ENCODE data around the gene ORAI3. TPM values are rescaled to one million over a fixed set of nuclear protein-coding genes. Genes with fewer than 3 reads are reported as not detected.

The ORAI3 gene
- total RNA-seq, 1 donor from 2014 or later = 25.2 TPM

DNA sequence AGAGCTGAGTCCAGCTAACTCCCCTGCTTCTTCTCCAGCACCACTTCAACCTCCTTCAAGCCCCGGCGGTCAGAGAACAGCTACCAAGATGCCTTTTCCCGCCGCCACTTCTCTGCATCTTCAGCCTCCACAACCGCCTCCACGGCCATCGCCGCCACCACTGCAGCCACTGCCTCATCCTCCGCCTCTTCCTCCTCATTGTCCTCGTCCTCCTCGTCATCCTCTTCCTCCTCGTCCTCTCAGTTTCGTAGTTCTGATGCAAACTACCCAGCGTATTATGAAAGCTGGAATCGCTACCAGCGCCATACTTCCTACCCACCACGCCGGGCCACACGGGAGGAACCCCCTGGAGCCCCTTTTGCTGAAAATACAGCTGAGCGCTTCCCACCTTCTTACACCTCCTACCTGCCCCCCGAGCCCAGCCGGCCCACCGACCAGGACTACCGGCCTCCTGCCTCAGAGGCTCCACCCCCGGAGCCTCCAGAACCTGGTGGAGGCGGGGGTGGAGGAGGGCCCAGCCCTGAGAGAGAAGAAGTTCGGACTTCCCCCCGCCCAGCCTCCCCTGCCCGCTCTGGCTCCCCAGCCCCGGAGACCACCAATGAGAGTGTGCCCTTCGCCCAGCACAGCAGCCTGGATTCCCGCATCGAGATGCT, 15.8 kb downstream of the ORAI3 start:
- DNase-seq (ENCODE audit: extremely low spot score, unreplicated experiment) = no peak
- no peaks in the 10 kb centered on the region for H3K27me3 Mint-ChIP-seq (ENCODE audit: unreplicated experiment)
- peaks cover 3% of the 10 kb centered on the region for H3K4me1 Mint-ChIP-seq (ENCODE audit: unreplicated experiment)
- H3K9me3 Mint-ChIP-seq (ENCODE audit: unreplicated experiment) = no peaks in the 10 kb centered on the region
- TF ChIP-seq, protein P1, sequence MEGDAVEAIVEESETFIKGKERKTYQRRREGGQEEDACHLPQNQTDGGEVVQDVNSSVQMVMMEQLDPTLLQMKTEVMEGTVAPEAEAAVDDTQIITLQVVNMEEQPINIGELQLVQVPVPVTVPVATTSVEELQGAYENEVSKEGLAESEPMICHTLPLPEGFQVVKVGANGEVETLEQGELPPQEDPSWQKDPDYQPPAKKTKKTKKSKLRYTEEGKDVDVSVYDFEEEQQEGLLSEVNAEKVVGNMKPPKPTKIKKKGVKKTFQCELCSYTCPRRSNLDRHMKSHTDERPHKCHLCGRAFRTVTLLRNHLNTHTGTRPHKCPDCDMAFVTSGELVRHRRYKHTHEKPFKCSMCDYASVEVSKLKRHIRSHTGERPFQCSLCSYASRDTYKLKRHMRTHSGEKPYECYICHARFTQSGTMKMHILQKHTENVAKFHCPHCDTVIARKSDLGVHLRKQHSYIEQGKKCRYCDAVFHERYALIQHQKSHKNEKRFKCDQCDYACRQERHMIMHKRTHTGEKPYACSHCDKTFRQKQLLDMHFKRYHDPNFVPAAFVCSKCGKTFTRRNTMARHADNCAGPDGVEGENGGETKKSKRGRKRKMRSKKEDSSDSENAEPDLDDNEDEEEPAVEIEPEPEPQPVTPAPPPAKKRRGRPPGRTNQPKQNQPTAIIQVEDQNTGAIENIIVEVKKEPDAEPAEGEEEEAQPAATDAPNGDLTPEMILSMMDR (IDR thresholded peaks at IDR 0.05) = no peak
- peaks cover 58% of the 10 kb centered on the region for H3K36me3 Mint-ChIP-seq (ENCODE audit: unreplicated experiment)
- H3K27ac Mint-ChIP-seq (ENCODE audit: unreplicated experiment) = no peak overlapping the region
- H3K4me3 Mint-ChIP-seq (ENCODE audit: unreplicated experiment) = no peak overlapping the region

DNA sequence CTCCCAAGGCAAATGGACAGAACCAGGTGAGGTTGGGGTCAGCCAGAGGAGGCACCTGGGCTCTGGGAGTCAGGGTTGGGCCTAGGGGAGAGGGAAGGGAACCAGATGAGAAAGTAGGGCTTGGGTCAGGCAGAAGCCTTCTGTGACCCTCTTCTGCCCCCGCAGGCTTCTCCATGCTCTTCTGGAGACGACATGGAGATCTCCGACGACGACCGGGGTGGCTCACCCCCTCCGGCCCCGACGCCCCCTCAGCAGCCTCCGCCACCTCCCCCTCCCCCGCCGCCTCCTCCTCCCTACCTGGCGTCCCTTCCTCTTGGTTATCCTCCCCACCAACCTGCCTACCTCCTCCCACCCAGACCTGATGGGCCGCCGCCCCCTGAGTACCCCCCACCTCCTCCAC, 16.6 kb downstream of the ORAI3 start:
- H3K27me3 Mint-ChIP-seq (ENCODE audit: unreplicated experiment) = no peaks in the 10 kb centered on the region
- H3K4me1 Mint-ChIP-seq (ENCODE audit: unreplicated experiment) = no peaks in the 10 kb centered on the region
- H3K27ac Mint-ChIP-seq (ENCODE audit: unreplicated experiment) = no peak overlapping the region
- H3K9me3 Mint-ChIP-seq (ENCODE audit: unreplicated experiment) = no peaks in the 10 kb centered on the region
- no peak for DNase-seq (ENCODE audit: extremely low spot score, unreplicated experiment)
- no peak overlapping the region for H3K4me3 Mint-ChIP-seq (ENCODE audit: unreplicated experiment)
- H3K36me3 Mint-ChIP-seq (ENCODE audit: unreplicated experiment) = peaks cover 51% of the 10 kb centered on the region
- TF ChIP-seq, protein P1 (IDR thresholded peaks at IDR 0.05) = no peak

DNA sequence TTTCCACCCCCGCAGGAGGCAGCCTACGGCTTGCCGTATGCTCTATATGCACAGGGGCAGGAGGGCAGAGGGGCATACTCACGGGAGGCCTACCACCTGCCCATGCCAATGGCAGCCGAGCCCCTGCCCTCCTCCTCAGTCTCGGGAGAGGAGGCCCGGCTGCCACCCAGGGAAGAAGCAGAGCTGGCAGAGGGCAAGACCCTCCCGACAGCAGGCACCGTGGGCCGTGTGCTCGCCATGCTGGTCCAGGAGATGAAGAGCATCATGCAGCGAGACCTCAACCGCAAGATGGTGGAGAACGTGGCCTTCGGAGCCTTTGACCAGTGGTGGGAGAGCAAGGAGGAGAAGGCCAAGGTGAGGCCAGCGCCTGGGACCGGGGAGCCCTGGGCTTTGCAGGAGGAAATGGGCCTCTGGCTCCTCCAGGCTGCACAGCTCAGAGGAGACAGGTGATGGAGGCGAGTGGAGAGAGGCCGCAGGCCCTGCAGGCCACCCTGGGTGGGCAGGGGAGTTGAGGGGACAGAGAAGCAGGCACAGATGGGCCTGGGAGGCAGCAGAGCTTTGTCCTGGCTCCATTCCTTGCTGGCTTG, 17.3 kb downstream of the ORAI3 start:
- Mint-ChIP-seq H3K9me3 (ENCODE audit: unreplicated experiment) (no peaks in the 10 kb centered on the region), H3K4me1 (ENCODE audit: unreplicated experiment) (no peaks in the 10 kb centered on the region), H3K27me3 (ENCODE audit: unreplicated experiment) (no peaks in the 10 kb centered on the region), H3K36me3 (ENCODE audit: unreplicated experiment) (peaks cover 55% of the 10 kb centered on the region), H3K27ac (ENCODE audit: unreplicated experiment) (no peak overlapping the region), H3K4me3 (ENCODE audit: unreplicated experiment) (no peak overlapping the region)
- TF ChIP-seq, protein P1 (IDR thresholded peaks at IDR 0.05) = no peak
- DNase-seq (ENCODE audit: extremely low spot score, unreplicated experiment) = no peak

DNA sequence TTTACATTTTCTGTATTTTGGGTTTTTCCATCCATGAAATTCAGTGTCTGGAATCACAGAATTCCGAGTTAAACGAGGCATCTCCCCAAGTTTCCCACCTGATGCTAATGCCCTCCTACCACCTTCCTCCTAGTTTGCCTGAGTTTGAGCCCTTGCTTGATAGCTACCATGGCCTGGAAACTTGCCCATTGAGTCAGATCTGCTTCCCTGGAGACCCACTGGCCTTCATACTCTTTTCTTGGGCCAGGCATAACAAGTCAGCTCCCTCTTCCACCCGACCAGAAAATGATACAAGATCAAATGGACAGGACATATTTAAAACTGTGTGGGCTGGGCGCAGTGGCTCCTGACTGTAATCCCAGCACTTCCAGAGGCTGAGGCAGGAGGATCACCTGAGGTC, 18.9 kb downstream of the ORAI3 start:
- H3K27ac Mint-ChIP-seq (ENCODE audit: unreplicated experiment) = no peak overlapping the region
- no peaks in the 10 kb centered on the region for H3K9me3 Mint-ChIP-seq (ENCODE audit: unreplicated experiment)
- no peak for DNase-seq (ENCODE audit: extremely low spot score, unreplicated experiment)
- peaks cover 56% of the 10 kb centered on the region for H3K36me3 Mint-ChIP-seq (ENCODE audit: unreplicated experiment)
- TF ChIP-seq, protein P1 (IDR thresholded peaks at IDR 0.05) = no peak
- no peak overlapping the region for H3K4me3 Mint-ChIP-seq (ENCODE audit: unreplicated experiment)
- no peaks in the 10 kb centered on the region for H3K27me3 Mint-ChIP-seq (ENCODE audit: unreplicated experiment)
- no peaks in the 10 kb centered on the region for H3K4me1 Mint-ChIP-seq (ENCODE audit: unreplicated experiment)

DNA sequence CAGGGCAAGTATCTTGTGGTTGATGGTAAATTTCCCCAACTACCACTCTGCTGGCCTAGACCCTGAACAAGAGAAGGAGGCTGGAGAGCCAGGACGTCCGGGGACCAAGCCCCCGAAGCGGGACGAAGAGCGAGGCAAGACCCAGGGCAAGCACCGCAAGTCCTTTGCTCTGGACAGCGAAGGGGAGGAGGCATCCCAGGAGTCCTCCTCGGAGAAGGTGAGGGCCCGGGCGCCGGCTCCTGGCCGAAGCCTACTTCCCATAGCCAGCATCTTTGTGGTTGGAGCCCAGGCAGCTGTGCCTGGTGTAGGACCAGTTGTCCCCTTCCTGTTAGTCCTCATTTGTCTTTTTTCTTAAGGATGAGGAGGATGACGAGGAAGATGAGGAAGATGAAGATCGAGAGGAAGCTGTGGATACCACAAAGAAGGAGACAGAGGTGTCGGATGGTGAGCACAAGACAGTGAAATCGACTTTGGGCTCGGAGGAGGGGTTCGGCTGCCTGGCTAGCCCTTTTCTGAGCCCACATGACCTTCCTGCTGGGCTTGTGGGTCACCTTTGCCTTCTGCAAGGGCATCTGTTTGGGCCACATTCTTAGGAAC, 20.5 kb downstream of the ORAI3 start:
- peaks cover 4% of the 10 kb centered on the region for H3K4me1 Mint-ChIP-seq (ENCODE audit: unreplicated experiment)
- H3K36me3 Mint-ChIP-seq (ENCODE audit: unreplicated experiment) = peaks cover 57% of the 10 kb centered on the region
- H3K27me3 Mint-ChIP-seq (ENCODE audit: unreplicated experiment) = no peaks in the 10 kb centered on the region
- H3K9me3 Mint-ChIP-seq (ENCODE audit: unreplicated experiment) = no peaks in the 10 kb centered on the region
- no peak overlapping the region for H3K4me3 Mint-ChIP-seq (ENCODE audit: unreplicated experiment)
- no peak overlapping the region for H3K27ac Mint-ChIP-seq (ENCODE audit: unreplicated experiment)
- TF ChIP-seq, protein P1 (IDR thresholded peaks at IDR 0.05) = no peak
- no peak for DNase-seq (ENCODE audit: extremely low spot score, unreplicated experiment)

All from osteocyte (in vitro differentiated cells).